GM18858 (cell line): Measurements from ENCODE around the gene CROT.

Experiments
- ATAC-seq: cut with Tn5 transposase; IDR thresholded peaks from one replicate; pipeline ENCODE4 v1.9.1; 2021; ENCODE audit not compliant: unreplicated experiment

CROT gene

DNA sequence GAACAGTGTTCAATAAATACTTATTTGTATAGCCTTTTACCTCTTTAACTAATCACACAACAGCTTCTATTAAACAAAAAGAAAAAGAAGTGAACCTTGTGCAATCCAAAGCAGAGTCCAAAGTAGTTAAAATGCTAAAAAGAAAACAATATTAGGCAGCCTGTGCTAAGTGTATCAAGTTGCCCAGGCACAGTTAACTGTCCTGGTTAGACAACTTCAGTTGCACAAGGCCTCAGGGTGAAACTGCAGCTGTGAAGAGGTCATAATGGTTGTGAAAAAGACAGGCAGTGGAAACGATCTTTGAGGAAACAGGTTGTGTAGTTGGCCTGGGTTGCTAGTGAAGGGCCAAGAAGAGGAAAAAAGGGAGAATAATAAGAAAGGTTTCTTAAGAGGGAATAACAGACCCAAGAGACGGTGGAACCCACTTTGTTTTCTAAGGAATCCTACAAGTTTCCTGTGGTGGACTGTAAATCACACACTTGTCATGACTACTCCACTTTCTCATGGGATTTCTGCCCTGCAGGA, 6.0 kb upstream of the CROT start:
- ATAC-seq, result no peak

DNA sequence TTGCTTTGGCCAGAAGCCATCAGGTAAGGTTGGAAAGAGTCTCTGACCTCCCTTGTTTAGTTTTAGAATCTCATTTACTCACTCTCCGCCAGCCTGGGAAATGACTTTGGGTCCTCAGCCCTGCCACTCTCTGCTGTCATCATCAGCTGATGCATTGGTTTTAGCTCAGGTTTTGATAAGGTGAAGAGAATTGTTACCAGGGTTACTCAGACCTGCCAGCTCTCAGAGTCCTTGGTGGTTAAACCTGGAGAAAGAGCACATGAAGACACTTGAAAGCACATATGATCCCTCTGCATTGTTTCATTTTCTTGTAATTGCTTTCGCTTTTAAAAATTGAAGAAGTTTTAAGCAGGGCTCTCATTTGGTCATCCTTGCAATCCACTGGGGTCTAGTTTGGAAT, 4.0 kb upstream of the CROT start:
- peak; percentile 17 for ATAC-seq

DNA sequence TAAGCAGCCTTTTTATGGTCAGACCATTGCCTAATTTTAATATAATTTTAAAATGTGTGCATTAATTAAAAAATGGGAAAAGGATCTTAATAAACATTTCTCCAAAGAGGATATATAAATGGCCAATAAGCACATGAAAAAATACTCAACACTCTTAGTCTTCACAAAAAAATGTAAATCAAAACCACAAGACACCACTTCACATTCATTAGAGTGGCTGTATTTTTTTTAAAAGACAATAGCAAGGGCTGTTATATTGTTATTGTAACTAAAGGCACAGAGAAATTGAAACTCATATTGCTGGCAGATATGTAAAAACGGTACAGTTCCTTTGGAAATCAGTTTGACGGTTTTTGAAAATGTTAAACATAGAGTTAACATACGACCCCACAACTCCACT, 3.2 kb upstream of the CROT start:
- ATAC-seq, result no peak

DNA sequence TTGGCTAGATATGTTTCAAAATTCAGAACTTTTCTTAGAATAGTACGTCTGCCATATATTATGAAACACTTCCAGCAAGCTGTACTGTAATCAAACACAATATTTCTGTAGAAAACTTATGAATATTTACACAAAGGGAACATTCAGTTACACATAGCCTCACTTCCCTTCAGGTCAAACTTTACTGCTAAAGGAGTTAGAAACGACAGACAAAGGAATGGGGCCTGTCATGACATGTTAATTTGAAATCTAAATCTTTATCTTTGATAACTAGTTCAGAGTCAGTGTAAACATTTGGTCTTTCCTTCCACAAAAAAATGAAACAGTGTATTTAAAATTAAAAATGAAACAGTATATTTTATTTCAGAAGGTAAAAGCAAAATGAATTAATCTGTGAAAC, 1.0 kb upstream of the CROT start:
- ATAC-seq, result no peak

DNA sequence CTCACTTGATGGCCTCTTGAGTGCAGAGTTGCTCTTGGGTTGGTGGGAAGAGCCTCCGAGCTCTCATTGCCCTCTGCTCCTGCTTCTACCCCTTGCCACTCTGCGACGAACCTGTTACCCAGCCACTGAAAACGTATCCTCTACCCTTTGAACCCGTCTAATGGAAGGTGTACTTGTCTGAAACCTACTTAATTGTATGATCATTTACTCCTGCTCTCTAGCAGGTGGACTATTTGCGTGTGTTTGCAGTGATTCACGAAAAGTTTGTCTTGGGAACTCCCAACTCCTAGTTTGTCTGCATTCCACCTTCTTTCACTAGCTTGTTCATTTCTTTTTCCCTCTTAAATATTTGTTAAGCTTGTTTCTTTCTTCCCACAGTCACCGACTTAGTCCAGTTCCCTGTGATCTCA, 503 bp downstream of the CROT start:
- ATAC-seq, result no peak

DNA sequence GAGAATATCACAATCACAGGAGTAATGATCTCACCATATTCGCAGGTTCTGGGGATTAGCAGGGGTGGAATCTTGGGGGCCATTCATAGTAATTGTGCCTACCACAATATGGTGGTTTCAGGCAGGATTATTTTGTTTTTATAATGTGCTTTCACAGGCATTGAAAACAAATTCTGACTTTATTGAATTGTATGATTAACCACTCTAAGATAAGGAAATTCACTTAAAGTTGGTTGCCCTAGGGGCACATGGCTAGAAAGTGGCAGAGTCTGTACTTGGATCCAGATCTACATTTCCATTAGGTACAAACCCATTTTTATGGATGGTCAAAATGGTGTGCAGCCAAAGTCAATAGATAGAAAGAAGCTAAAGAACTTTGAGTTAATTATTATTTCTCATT, 1.7 kb downstream of the CROT start:
- ATAC-seq, result no peak

DNA sequence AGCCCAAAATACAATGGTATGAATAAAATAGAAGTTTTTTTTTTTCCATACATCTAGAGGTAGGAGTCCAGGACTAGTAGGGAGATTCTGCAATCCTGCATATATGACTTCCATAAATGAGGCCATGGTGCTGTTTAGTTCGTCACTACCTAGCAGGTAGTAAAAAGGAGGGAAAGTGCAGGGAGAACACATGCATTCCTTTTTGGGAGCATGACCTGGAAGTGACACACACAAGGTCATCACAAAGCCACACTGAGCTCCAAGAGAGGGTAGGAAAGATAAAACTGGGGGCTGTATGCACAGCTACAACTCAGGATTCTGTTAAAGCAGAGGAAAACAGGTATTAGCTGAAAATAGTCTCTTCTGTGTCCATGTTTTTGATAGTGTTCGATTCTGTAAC, 2.2 kb downstream of the CROT start:
- ATAC-seq, result no peak

DNA sequence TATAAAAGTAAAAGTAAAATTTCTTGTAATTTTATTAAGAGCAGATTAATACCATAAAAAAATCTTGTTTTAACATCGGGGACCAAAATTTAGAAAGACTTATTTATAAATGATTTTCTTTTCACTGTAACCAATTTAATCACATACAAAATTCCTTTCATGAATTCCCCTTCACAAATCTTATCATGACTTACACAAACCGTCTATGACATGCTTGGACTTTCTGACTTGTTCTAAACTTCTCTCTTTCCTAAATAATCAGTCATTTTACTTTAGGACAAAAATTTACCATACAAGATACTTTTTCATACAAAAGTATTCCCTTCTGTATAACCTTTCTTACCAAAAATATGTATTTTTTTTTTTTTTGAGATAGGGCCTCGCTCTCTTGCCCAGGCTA, 9.3 kb downstream of the CROT start:
- ATAC-seq, result no peak

DNA sequence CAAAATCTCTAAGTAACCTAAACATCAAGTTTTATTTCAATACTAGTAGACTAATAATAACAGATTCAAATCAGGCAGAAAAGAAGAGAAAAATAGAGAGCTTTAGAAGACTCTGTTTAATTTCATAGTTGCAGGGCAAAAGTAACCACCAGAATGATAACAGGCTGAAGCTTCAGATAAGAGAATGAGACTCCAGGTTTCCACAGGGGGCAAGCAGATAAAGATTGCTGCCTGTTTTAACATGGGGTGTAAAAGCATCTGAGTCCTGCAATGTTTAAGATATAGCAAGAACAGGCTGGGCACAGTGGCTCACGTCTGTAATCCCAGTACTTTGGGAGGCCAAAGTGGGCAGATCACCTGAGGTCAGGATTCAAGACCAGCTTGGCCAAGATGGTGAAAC, 11.0 kb downstream of the CROT start:
- no peak for ATAC-seq

DNA sequence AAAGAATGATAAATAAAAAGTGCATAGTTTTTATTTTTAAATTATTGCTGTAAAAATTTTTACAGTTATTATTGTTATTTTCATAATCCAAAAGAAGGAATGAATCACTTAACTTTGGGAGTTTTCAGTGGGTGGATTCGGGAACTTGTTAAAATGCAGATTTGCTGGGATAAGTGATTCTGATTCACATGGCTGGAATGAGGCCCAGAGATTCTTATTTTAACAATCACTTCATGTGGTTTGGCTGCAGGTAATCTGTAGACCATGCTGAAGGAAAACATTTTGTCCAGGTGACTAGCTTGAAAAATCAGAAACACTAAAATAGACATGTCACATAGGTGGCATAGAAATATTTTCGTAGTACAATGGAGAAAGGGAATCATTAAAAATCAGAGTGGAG, 13.9 kb downstream of the CROT start:
- no peak for ATAC-seq

DNA sequence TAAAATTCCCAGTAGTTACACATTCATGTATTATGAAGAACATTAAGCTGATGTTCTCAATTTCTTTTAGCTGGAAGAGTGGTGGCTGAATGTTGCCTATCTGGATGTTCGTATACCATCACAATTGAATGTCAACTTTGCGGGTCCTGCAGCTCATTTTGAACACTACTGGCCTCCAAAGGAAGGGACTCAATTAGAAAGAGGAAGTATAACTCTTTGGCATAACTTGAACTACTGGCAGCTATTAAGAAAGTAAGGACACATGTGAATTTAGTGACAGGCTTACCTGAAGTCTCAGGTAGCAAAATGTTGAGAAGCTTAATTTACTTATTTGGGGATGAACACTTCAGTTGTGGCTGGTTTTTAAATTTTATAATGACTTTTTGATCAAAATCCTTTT, 15.9 kb downstream of the CROT start:
- no peak for ATAC-seq

DNA sequence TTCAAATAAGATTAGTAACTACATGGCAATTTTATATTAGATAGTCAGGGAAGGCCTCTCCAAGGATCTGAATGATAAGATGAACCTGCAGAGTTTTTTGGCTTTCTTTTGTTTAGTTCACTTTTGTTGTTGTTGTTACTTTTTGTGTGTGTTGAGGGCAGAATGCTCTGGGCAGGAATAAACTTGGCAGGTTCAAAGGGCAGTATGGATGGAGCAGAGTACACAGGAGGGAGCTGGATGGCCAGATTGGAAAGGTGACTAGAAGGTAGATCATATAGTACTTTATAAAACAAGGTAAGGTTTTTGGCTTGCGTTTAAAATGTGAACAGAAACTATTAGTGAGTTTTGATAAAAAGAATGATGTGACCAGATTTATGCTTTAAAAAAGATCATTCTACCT, 17.9 kb downstream of the CROT start:
- ATAC-seq, result no peak

DNA sequence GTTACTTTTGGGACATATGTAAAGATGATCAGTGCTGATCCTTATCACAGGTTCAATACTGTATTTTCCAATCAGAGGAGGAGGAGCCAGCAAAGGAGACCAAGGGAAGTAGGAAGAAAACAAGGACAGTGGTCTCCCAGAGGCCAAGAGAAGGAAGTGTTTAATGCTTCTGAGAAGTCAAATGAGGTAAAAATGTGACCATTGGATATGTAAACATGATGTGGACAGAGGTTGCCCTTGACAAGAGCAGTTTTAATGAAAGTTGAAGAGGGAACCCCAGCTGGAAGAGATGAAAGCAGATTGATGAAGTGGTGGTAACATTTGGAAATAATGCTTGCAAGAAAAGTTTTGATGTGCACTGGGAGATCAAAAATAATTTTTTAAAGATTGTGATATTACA, 18.8 kb downstream of the CROT start:
- no peak for ATAC-seq

DNA sequence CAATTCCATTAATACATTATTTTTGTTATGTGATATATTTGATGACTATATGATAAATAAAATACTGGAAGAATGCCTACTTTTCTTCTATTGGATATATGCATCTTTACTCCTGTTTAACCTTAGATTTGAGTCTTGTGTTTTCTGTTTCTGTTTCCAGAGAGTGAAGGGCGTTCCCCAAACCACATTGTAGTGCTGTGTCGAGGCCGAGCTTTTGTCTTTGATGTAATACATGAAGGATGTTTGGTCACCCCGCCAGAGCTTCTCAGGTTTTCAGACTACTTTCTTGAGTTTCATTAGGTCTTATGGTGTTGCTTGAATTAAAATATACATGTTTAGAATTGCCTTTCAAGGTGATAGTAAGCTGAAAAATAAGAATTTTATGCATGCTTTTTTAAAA, 23.8 kb downstream of the CROT start:
- ATAC-seq, result no peak

DNA sequence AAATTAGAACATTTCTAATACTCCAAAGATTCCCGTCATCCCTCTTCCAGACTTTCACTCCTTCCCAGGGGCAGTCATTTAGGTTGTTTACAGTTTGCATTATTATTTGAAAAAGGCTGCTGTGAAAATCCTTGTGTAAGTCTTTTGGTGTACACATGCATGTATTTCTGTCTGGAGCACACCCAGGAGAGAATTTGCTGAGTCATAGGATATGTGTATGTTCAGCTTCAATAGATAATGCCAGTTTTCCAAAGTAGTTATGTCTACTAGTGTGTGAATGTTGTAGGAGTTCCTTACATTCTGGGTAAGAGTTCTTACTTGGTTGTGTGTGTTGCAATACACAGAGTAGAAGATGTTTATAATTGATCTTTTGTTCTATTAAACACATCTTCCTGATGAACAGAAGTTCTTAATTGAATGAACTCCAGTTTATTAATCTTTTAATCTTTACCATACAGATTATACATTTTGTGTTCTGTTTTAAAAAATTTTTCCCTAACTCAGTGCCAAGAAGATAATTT, 25.3 kb downstream of the CROT start:
- no peak for ATAC-seq

DNA sequence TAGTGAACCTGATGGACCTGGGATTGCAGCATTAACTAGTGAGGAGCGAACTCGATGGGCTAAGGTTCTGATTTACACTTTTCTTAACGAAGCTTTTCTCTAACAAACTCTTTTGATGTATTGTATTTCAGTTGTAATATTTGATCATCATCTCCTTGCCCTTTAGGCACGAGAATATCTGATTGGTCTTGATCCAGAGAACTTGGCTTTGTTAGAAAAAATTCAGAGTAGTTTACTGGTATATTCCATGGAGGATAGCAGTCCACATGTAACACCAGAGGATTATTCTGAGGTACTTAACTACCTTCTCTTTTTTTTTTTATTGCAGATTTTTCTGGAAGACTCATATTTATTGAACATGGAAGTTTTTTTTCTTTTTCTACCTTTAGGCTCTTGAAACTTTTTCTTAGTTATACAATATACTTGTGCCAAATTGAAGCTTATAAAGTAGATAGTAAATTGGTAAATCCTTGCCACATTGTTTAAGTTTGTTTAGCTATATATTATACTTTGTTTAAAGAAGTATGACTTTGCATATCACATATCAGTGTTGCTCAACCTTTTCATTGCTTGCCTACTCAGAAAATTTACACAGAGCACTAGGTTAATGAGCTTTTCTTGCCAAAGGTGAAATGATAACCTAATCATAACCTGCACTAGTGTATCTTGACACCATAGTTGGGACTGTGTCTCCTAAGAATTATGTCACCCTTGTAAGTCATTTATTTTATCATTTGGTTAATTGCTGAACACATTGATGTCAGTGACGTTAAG, 30.4 kb downstream of the CROT start:
- no peak for ATAC-seq

DNA sequence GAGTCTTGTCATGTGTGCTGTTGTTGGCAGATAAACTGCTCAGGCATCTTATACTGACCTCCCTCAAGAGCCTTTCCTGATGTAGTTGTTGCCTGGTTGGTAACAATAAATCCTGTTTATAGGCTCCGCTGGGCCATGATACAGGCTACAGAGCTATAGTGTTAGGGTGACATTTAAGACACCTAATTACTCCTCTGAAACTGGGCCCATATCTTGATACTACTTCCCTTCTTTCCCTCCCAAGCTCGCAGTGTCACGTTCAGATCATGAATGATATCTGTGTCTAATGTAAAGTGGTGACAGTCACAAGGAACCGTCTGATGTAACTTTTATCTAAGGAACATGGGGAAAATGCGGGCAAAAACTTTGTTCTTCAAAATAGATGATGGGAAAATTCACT, 35.4 kb downstream of the CROT start:
- no peak for ATAC-seq

DNA sequence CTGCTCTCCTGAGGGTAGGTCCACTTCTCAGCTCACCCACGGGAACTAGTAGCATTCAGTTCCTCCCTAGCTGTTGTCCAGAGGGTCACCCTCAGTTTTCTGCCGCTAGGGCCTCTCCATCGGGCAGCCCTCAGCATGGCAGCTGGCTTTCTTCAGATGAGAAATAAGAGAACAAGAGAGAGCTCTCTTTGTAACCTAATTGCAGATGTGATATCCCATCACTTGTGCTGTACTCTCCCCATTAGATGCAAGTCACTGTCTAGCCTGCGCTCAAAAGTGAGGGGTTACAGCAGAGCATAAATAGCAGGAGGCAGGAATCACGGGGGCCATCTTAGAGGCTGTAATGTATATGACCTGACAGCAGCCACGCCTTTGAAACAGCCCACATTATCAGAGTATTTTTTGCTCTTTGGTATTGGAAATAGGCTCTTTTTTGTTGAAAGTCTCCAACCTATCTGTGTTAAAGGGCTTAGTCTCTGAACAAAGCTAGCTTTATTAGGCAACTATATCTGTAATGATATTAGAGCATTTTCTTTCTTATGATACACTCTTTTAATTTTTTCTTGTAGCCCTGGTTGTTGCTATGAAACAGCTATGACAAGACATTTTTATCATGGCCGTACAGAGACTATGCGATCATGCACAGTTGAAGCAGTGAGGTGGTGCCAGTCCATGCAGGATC, 45.7 kb downstream of the CROT start:
- ATAC-seq, result no peak

DNA sequence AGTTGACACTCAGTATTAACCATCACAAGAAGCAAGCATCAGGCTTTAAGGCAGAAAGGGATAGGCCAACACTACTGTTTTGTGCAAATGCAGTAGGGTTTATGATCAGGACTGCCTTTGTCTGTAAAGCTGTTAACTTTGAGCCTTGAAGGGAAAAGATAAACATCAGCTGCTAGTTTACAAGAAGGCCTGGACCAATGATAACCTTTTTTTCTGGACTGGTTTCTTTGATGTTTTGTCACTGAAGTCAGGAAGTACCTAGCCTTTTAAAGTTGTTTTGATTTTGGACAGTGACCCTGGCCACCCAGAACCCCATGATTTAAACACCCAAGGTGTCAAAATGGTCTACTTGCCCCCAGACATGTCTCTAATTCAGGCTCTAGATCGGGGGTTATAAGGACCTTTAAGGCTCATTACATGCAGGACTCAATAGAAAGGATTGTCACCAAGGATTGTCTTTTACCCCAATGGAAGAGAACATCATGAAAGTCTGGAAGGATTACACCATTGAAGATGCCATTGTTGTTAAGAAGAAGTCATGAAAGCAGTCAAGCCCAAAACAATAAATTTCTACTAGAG, 50.1 kb downstream of the CROT start:
- no peak for ATAC-seq

DNA sequence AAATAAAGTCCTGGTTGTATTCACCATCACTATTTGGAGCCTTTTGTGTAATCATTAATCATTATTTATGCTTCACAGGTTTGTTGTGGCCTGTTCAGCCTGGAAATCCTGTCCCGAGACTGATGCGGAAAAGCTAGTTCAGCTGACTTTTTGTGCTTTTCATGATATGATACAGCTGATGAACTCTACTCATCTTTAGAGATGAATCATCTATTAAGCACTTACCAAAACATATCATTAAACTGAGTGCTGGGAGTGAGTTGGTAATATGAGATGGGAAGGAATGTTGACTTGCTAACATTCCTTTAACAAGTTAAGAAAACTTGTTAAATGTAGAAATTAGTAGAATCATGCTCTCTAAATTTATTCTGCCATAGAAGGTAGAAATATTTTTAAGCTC, 53.0 kb downstream of the CROT start:
- ATAC-seq, result no peak

DNA sequence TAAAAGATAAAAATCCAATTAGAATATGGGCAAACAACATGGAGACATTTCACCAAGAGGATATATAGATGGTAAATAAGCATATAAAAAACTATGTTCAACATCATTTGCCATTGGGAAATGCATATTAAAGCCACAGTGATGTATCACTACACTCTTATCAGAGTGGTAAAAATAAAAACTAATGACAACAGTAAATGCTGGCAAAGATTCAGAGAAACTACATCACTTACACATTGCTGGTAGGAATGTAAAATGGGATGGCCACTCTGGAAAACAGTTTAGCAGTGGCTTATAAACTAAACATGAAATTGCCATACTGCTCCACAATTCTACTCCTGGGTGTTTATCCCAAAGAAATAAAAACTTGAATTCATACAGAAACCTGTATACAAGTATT, 59.2 kb downstream of the CROT start:
- ATAC-seq, result no peak

DNA sequence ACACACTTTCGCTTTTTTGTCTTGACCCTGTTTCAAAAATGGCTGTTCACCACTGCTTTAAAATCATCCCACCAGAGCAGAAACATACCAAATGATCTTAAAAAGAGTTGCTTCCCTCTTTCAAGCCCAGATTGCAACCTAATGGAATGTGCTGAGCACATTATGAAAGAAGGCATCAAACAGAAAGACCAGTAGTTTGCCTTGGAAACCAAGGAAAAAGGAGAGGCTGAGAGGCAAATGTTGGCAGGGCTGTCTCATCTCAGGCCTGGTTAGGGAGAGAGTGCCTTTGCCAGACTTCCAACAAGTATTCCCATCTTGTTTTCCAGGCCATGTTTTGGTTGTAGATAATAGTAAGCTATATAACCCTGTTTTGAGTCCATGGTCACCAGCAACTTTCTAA, 65.7 kb downstream of the CROT start:
- ATAC-seq, result no peak
